ENCODE data around the gene KIF19. TPM values are rescaled to one million over a fixed set of nuclear protein-coding genes. Genes with fewer than 3 reads are reported as not detected.

KIF19 gene
- total RNA-seq, 1 donor from 2014 or later = not detected

DNA sequence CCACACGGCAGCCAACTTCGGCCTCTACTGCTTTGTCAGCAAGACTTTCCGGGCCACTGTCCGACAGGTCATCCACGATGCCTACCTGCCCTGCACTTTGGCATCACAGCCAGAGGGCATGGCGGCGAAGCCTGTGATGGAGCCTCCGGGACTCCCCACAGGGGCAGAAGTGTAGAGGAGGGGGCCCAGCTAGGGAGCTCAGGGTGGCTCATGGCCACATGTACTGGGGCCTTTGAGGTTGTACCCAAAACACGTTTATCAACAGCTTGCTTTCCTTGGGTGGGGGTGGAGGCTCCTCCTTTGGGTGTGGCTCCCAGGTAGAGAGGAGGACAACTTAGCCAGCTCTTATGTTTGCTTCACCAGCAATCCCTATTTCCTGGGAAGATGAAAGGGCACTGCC is 46.4 kb downstream of the KIF19 start:
- Mint-ChIP-seq H3K27me3 (ENCODE audit: low read depth) (peaks cover 66% of the 10 kb centered on the region), H3K9me3 (no peaks in the 10 kb centered on the region), H3K4me1 (no peaks in the 10 kb centered on the region), H3K36me3 (no peaks in the 10 kb centered on the region), H3K27ac (no peak overlapping the region), H3K4me3 (no peak overlapping the region)
- no peak for TF ChIP-seq CTCF (IDR thresholded peaks at IDR 0.05; ENCODE audit: unreplicated experiment)
- no peak for DNase-seq (ENCODE audit: low spot score in 2 of 2, unreplicated experiment in 2 of 2)

DNA sequence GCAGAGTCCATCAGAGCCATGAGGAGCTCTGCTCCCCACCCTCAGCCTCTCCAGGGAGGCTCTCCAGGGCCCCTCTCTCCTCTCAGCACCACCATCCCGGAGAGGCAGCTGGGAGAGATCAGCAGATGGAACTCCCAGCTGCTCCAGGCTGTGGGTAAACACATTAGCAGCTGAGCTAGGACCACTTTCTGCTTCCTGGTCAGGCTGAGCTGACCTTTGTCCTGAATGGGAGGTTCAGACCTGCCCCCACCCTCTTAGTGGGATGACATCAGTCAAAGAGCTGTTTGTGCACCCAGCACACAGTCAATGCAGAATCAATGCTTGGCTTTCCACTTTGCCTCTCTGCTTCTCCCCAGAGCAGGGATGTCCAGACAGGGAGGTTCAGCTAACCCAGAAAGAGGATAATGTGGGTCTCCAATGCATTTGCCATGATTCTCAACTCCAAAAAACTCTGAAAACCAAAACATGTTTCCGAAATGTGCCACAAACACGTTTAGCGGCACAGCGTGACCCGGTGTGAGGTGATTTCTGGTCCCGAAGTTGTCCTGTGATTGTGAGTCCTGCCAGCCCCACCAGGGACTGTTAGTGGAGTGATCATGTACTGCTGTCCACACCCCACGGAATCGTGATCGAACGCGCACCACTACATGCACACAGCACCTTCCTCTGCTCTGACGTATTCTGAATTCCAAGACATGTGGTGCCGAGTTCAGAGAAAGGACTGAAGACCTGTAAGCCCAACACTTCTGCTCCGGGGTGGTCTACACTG is 48.0 kb downstream of the KIF19 start:
- DNase-seq (ENCODE audit: low spot score in 2 of 2, unreplicated experiment in 2 of 2) = no peak
- Mint-ChIP-seq H3K4me3 (no peak overlapping the region), H3K36me3 (no peaks in the 10 kb centered on the region), H3K27me3 (ENCODE audit: low read depth) (peaks cover 69% of the 10 kb centered on the region), H3K9me3 (no peaks in the 10 kb centered on the region), H3K4me1 (no peaks in the 10 kb centered on the region), H3K27ac (no peak overlapping the region)
- TF ChIP-seq CTCF (IDR thresholded peaks at IDR 0.05; ENCODE audit: unreplicated experiment) = no peak

GRCh38 chr17:74374858-74375257 is 48.8 kb downstream of the KIF19 start:
- Mint-ChIP-seq H3K36me3 (no peaks in the 10 kb centered on the region), H3K9me3 (no peaks in the 10 kb centered on the region), H3K27me3 (ENCODE audit: low read depth) (peaks cover 64% of the 10 kb centered on the region), H3K4me1 (no peaks in the 10 kb centered on the region), H3K4me3 (no peak overlapping the region), H3K27ac (no peak overlapping the region)
- no peak for TF ChIP-seq CTCF (IDR thresholded peaks at IDR 0.05; ENCODE audit: unreplicated experiment)
- no peak for DNase-seq (ENCODE audit: low spot score in 2 of 2, unreplicated experiment in 2 of 2)

DNA sequence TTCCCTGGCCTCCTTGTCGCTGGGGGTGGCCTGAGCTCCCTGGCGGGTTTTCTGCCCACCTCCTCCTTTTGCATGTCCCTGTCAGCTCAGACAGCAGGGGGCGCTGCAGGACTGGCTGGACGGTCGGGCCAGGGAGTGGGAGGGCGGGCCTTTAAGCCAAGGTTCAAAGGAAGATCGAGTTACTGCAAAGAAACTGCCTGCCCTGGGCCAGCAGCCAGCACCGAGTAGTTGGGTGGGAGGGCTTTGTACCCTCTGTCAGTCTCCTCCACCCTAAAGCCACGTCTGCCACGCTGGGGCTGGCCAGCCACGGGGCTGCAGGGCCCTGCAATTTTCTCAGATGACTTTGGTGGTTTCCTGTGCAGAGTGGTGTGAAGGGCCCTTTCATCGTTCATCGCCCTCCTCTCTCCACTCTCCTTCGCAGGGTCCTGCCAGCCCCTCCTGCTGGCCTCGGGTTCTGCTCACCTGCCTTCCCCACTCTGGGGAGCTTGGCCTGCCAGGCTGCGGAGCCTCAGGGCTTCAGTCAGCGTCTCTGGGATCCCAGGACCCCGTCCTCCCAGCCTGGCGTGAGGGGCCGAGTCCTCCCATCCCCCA is 53.6 kb downstream of the KIF19 start:
- TF ChIP-seq CTCF (IDR thresholded peaks at IDR 0.05; ENCODE audit: unreplicated experiment) = peak; percentile 97
- no peak overlapping the region for H3K4me3 Mint-ChIP-seq
- peaks cover 4% of the 10 kb centered on the region for H3K4me1 Mint-ChIP-seq
- peaks cover 44% of the 10 kb centered on the region for H3K27me3 Mint-ChIP-seq (ENCODE audit: low read depth)
- peak; percentile 91 to 99 for DNase-seq (ENCODE audit: low spot score in 2 of 2, unreplicated experiment in 2 of 2)
- no peaks in the 10 kb centered on the region for H3K36me3 Mint-ChIP-seq
- no peak overlapping the region for H3K27ac Mint-ChIP-seq
- no peaks in the 10 kb centered on the region for H3K9me3 Mint-ChIP-seq

DNA sequence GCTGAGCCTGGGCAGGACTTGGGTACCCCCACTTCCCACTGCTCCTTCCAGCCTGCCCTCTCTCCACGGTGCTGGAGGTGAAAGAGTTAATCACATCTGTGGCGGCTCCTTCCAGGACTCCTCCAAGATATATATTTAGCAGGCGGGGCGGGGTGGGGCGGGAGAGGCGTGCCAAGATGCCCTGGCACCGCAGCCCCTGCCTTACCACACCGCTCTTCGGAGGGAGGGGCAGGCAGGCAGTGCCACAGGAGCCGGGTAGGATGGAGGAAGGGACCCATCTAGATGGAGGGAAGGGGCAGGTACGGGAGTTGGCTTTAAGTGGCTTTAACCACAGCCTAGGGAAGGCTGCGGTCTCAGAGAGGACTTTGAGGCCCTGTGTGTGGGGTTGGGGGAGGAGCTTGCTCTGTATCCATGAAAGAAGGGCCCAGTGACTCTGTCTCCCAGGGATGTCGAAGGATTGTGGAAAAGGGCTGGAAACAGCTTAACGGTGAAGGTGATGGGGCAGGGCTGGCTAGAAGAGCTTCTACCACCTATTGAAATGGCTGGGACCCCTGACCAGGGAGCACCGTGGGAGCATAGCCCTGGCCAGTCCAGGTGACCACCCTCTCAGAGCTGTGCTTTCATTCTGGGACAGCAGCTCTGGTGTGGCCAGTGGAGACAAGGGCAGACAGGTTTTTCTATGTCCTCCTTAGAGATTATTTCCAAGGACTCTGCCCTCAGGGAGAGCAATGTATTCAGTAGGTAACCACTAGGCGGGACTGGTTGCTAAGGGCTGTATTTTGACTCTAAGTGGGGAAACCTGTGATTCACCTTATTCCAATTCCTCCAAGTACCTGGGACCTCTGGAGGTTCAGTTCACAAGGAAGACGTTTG is 54.3 kb downstream of the KIF19 start:
- Mint-ChIP-seq H3K27ac (no peak overlapping the region), H3K4me3 (no peak overlapping the region), H3K9me3 (no peaks in the 10 kb centered on the region), H3K4me1 (peaks cover 4% of the 10 kb centered on the region), H3K27me3 (ENCODE audit: low read depth) (peaks cover 38% of the 10 kb centered on the region), H3K36me3 (no peaks in the 10 kb centered on the region)
- no peak for TF ChIP-seq CTCF (IDR thresholded peaks at IDR 0.05; ENCODE audit: unreplicated experiment)
- no peak for DNase-seq (ENCODE audit: low spot score in 2 of 2, unreplicated experiment in 2 of 2)
